Neural progenitor cell (in vitro differentiated cells): ENCODE data around the gene SLFNL1. TPM values are rescaled to one million over a fixed set of nuclear protein-coding genes. Genes with fewer than 3 reads are reported as not detected.

Experiments used
- DNase-seq: peaks from one replicate; pipeline ENCODE4 v3.0.0-alpha.2; 2016; ENCODE audit warnings: low spot score
- H2AFZ ChIP-seq: fragments of 200-600 bp; sonication (generic); replicated peaks from 2 replicates; pipeline ENCODE4 v1.6.1; 2016; ENCODE audit warnings: antibody characterized with exemption
- H3F3A ChIP-seq: fragments of 200-600 bp; sonication (generic); 2 replicates; pipeline ENCODE4 v1.6.1; 2016; ENCODE audit warnings: antibody characterized with exemption, low read depth
- H3K27ac ChIP-seq: fragments of 200-600 bp; sonication (generic); 2 replicates; pipeline ENCODE4 v1.5.1; 2016; ENCODE audit warnings: mild to moderate bottlenecking
- H3K27me3 ChIP-seq: fragments of 200-600 bp; sonication (generic); 2 replicates; pipeline ENCODE4 v1.6.1; 2016; ENCODE audit warnings: mild to moderate bottlenecking, moderate library complexity
- H3K36me3 ChIP-seq: fragments of 200-600 bp; sonication (generic); 2 replicates; pipeline ENCODE4 v1.5.1; 2016
- H3K4me1 ChIP-seq: fragments of 200-600 bp; sonication (generic); 2 replicates; pipeline ENCODE4 v1.6.1; 2016; ENCODE audit warnings: mixed run types
- H3K4me2 ChIP-seq: fragments of 200-600 bp; sonication (generic); 2 replicates; pipeline ENCODE4 v1.6.1; 2016
- H3K4me3 ChIP-seq: fragments of 200-600 bp; sonication (generic); 2 replicates; pipeline ENCODE4 v1.5.1; 2016
- H3K79me2 ChIP-seq: fragments of 200-600 bp; sonication (generic); 2 replicates; pipeline ENCODE4 v1.6.1; 2016; ENCODE audit warnings: low read depth
- H3K9ac ChIP-seq: fragments of 200-600 bp; sonication (generic); 2 replicates; pipeline ENCODE4 v1.6.1; 2016
- H3K9me3 ChIP-seq: fragments of 200-600 bp; sonication (generic); 2 replicates; pipeline ENCODE4 v1.5.1; 2016; ENCODE audit warnings: low read depth
- H4K20me1 ChIP-seq: fragments of 200-600 bp; sonication (generic); 2 replicates; pipeline ENCODE4 v1.6.1; 2016; ENCODE audit warnings: low read depth
- H3K27ac Mint-ChIP-seq: 3 replicates; pipeline ENCODE4 v1.8.0; 2021; ENCODE audit warnings: mixed read lengths
- H3K27me3 Mint-ChIP-seq: 2 replicates; pipeline ENCODE4 v1.8.0; 2022; ENCODE audit warnings: low read depth, mild to moderate bottlenecking, inconsistent platforms, moderate library complexity, mixed read lengths; ENCODE audit not compliant: insufficient read depth
- H3K36me3 Mint-ChIP-seq: 3 replicates; pipeline ENCODE4 v1.8.0; 2021; ENCODE audit warnings: mixed read lengths
- H3K4me1 Mint-ChIP-seq: 3 replicates; pipeline ENCODE4 v1.8.0; 2021; ENCODE audit warnings: mixed read lengths
- H3K4me3 Mint-ChIP-seq: 3 replicates; pipeline ENCODE4 v1.8.0; 2021; ENCODE audit warnings: mild to moderate bottlenecking, moderate library complexity, mixed read lengths
- H3K9me3 Mint-ChIP-seq: 3 replicates; pipeline ENCODE4 v1.8.0; 2020; ENCODE audit warnings: mixed read lengths
- EZH2 ChIP-seq: fragments of 200-600 bp; sonication (generic); IDR thresholded peaks from 2 replicates; pipeline ENCODE4 v1.6.1; 2017; ENCODE audit warnings: antibody characterized with exemption, mild to moderate bottlenecking, moderate library complexity
- EZH2phosphoT487 ChIP-seq: fragments of 200-600 bp; sonication (generic); IDR thresholded peaks from 2 replicates; pipeline ENCODE4 v1.6.1; 2017; ENCODE audit warnings: antibody characterized with exemption
- total RNA-seq: library from RNA; depleted of rRNA; stranded (reverse); fragments of >200 nt; gene quantifications from 2 replicates; pipeline ENCODE4 v1.2.3, GENCODE V29; 2015; ENCODE audit warnings: low replicate concordance
- TF ChIP-seq, protein P1 (sequence below): fragments of 200-600 bp; sonication (generic); IDR thresholded peaks from 2 replicates; pipeline ENCODE4 v1.5.1; 2017; ENCODE audit warnings: antibody characterized with exemption, mild to moderate bottlenecking

SLFNL1 gene
- total RNA-seq, 1 donor from 2014 or later, result not detected

DNA sequence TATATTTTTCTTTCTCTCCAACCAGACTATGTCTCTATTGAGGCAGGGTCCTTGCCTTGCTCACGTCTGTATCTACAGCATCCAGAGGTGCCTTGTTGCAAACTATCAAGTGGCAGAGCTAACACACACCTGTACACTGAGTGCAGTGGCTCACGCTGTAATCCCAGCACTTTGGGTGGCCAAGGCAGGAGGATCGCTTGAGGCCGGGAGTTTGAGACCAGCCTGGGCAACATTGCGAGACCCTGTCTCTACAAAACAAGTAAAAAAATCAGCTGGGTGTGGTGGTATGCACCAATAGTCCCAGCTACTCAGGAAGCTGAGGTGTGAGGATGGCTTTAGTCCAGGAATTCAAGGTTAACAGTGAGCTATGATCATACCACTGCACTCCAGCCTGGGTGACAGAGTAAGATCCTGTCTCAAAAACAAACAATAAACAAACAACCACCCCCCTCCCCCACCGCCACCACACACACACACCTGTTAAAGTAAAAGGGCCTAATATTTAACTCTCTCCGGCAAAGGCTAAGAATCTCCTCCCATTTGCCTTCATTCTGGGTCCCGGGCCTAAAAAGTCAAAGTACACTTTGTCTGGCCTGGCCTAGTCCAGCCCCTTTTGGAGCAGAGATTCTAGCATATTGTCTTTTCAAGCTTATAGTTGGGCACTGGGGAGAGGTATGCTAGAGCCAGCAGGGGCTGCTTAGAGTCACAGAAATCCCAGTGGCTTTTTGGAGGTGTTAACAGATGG lies 9.5 kb upstream of the SLFNL1 start:
- no peaks in the 10 kb centered on the region for H3K9me3 ChIP-seq
- H3K27ac ChIP-seq, result no peak overlapping the region
- no peak overlapping the region for H3K4me3 ChIP-seq
- no peak overlapping the region for H2AFZ ChIP-seq
- H3K4me1 ChIP-seq, result no peaks in the 10 kb centered on the region
- H4K20me1 ChIP-seq, result no peaks in the 10 kb centered on the region
- H3K36me3 ChIP-seq, result no peaks in the 10 kb centered on the region
- H3K79me2 ChIP-seq, result no peaks in the 10 kb centered on the region
- Mint-ChIP-seq H3K36me3 (peaks cover 38% of the 10 kb centered on the region), H3K9me3 (no peaks in the 10 kb centered on the region), H3K27me3 (no peaks in the 10 kb centered on the region), H3K4me1 (no peaks in the 10 kb centered on the region), H3K27ac (no peak overlapping the region), H3K4me3 (no peak overlapping the region)
- TF ChIP-seq EZH2, result no peak
- TF ChIP-seq, protein P1, sequence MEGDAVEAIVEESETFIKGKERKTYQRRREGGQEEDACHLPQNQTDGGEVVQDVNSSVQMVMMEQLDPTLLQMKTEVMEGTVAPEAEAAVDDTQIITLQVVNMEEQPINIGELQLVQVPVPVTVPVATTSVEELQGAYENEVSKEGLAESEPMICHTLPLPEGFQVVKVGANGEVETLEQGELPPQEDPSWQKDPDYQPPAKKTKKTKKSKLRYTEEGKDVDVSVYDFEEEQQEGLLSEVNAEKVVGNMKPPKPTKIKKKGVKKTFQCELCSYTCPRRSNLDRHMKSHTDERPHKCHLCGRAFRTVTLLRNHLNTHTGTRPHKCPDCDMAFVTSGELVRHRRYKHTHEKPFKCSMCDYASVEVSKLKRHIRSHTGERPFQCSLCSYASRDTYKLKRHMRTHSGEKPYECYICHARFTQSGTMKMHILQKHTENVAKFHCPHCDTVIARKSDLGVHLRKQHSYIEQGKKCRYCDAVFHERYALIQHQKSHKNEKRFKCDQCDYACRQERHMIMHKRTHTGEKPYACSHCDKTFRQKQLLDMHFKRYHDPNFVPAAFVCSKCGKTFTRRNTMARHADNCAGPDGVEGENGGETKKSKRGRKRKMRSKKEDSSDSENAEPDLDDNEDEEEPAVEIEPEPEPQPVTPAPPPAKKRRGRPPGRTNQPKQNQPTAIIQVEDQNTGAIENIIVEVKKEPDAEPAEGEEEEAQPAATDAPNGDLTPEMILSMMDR, result no peak
- no peaks in the 10 kb centered on the region for H3F3A ChIP-seq
- no peak overlapping the region for H3K9ac ChIP-seq
- no peak overlapping the region for H3K4me2 ChIP-seq
- DNase-seq, result no peak
- no peaks in the 10 kb centered on the region for H3K27me3 ChIP-seq

GRCh38 chr1:41028034-41028642 lies 6.6 kb upstream of the SLFNL1 start:
- peaks cover 15% of the 10 kb centered on the region for H3K4me1 Mint-ChIP-seq
- H3K27ac Mint-ChIP-seq, result no peak overlapping the region
- no peaks in the 10 kb centered on the region for H3K27me3 Mint-ChIP-seq
- peaks cover 7% of the 10 kb centered on the region for H3F3A ChIP-seq
- DNase-seq, result no peak
- H3K27ac ChIP-seq, result no peak overlapping the region
- no peak overlapping the region for H2AFZ ChIP-seq
- no peaks in the 10 kb centered on the region for H3K79me2 ChIP-seq
- TF ChIP-seq, protein P1, result no peak
- no peak for TF ChIP-seq EZH2
- TF ChIP-seq EZH2phosphoT487, result no peak
- H4K20me1 ChIP-seq, result peaks cover 6% of the 10 kb centered on the region
- no peaks in the 10 kb centered on the region for H3K27me3 ChIP-seq
- no peak overlapping the region for H3K4me3 Mint-ChIP-seq
- no peaks in the 10 kb centered on the region for H3K9me3 ChIP-seq
- H3K4me1 ChIP-seq, result peaks cover 5% of the 10 kb centered on the region
- no peaks in the 10 kb centered on the region for H3K36me3 ChIP-seq
- H3K9me3 Mint-ChIP-seq, result no peaks in the 10 kb centered on the region
- H3K4me3 ChIP-seq, result no peak overlapping the region
- peaks cover 36% of the 10 kb centered on the region for H3K36me3 Mint-ChIP-seq
- no peak overlapping the region for H3K9ac ChIP-seq
- H3K4me2 ChIP-seq, result no peak overlapping the region

- Histone ChIP-seq H3K36me3 (no peaks in the 10 kb centered on the region), H3K27me3 (no peaks in the 10 kb centered on the region), H3K4me2 (no peak overlapping the region), H3K4me3 (no peak overlapping the region), H4K20me1 (peaks cover 6% of the 10 kb centered on the region), H3K79me2 (no peaks in the 10 kb centered on the region), H3K27ac (no peak overlapping the region), H3K9ac (no peak overlapping the region), H2AFZ (no peak overlapping the region), H3F3A (peaks cover 11% of the 10 kb centered on the region), H3K9me3 (no peaks in the 10 kb centered on the region), H3K4me1 (peaks cover 5% of the 10 kb centered on the region)
- TF ChIP-seq EZH2phosphoT487 (no peak), EZH2 (no peak)
- TF ChIP-seq, protein P1, result no peak
- H3K27ac Mint-ChIP-seq, result no peak overlapping the region
- H3K36me3 Mint-ChIP-seq, result peaks cover 27% of the 10 kb centered on the region
- DNase-seq, result no peak
- no peaks in the 10 kb centered on the region for H3K9me3 Mint-ChIP-seq
- H3K27me3 Mint-ChIP-seq, result peaks cover 2% of the 10 kb centered on the region
- H3K4me1 Mint-ChIP-seq, result peaks cover 15% of the 10 kb centered on the region
- no peak overlapping the region for H3K4me3 Mint-ChIP-seq
Observed at GRCh38 chr1:41025979-41026819, 4.7 kb upstream of the SLFNL1 start.
